CD8-positive, alpha-beta memory T cell (primary cell): ENCODE measurements around the gene SLC13A5. TPM values are rescaled to one million over a fixed set of nuclear protein-coding genes. Genes with fewer than 3 reads are reported as not detected.
A peak's percentile ranks its signal among the peaks of the same experiment; 100 is the strongest.
"Not testable (repeated sequence)": the region's sequence is repeated elsewhere in the genome, so short reads cannot be mapped to it uniquely, and the experiment has no call there.

Experiments
- CTCF ChIA-PET: fragments of 350-600 bp; sonication (Branson Sonifier 250); formaldehyde crosslinking; loops from one replicate; lab custom pipeline; 2021; ENCODE audit warnings: antibody characterized with exemption; lab: Charles Lee
- POLR2A ChIA-PET: fragments of 350-600 bp; sonication (Branson Sonifier 250); formaldehyde crosslinking; loops from one replicate; lab custom pipeline; 2021; ENCODE audit warnings: antibody characterized with exemption; lab: Charles Lee
- DNase-seq, 5 donors: peaks; one replicate each; pipeline versions ENCODE4 v3.0.0 to v3.0.0-alpha.2; 2020 to 2022; ENCODE audit warnings: mixed read lengths in 1 of 5
- H3K27ac ChIP-seq: one replicate; pipeline ENCODE4 v1.7.0; 2013; ENCODE audit warnings: low read depth, mild to moderate bottlenecking, low read length, moderate library complexity
- H3K27me3 ChIP-seq: 2 replicates; pipeline ENCODE4 v1.7.0; 2013; ENCODE audit warnings: low read length, mild to moderate bottlenecking; ENCODE audit not compliant: insufficient read depth, poor library complexity, severe bottlenecking
- H3K36me3 ChIP-seq: 2 replicates; pipeline ENCODE4 v1.7.0; 2013; ENCODE audit warnings: mild to moderate bottlenecking, low read length, moderate library complexity; ENCODE audit not compliant: insufficient read depth
- H3K4me1 ChIP-seq: 2 replicates; pipeline ENCODE4 v1.7.0; 2013; ENCODE audit warnings: mild to moderate bottlenecking, low read length, moderate library complexity; ENCODE audit not compliant: insufficient read depth
- H3K4me3 ChIP-seq: 2 replicates; pipeline ENCODE4 v1.7.0; 2013; ENCODE audit warnings: mild to moderate bottlenecking, low read length
- H3K9me3 ChIP-seq: 2 replicates; pipeline ENCODE4 v1.7.0; 2013; ENCODE audit warnings: mild to moderate bottlenecking, low read length
- H3K27ac Mint-ChIP-seq, 8 donors: one replicate each; pipeline ENCODE4 v1.8.0; 2020 to 2021; ENCODE audit warnings: mixed read lengths in 8 of 8, mild to moderate bottlenecking in 6 of 8, inconsistent platforms in 3 of 8, moderate library complexity in 3 of 8
- H3K27me3 Mint-ChIP-seq, 2 donors: one replicate each; pipeline ENCODE4 v1.8.0; 2020 to 2021; ENCODE audit warnings: mixed read lengths in 2 of 2, mild to moderate bottlenecking in 1 of 2, moderate library complexity in 1 of 2
- H3K36me3 Mint-ChIP-seq, 3 donors: one replicate each; pipeline ENCODE4 v1.8.0; 2020 to 2021; ENCODE audit warnings: mixed read lengths in 3 of 3, inconsistent platforms in 1 of 3, mild to moderate bottlenecking in 1 of 3
- H3K4me1 Mint-ChIP-seq, 3 donors: one replicate each; pipeline ENCODE4 v1.8.0; 2020 to 2021; ENCODE audit warnings: mixed read lengths in 3 of 3, inconsistent platforms in 1 of 3, mild to moderate bottlenecking in 1 of 3
- H3K4me3 Mint-ChIP-seq, 7 donors: one replicate each; pipeline ENCODE4 v1.8.0; 2020 to 2021; ENCODE audit warnings: mixed read lengths in 7 of 7, mild to moderate bottlenecking in 6 of 7, moderate library complexity in 4 of 7, inconsistent platforms in 2 of 7
- H3K9me3 Mint-ChIP-seq, 5 donors: one replicate each; pipeline ENCODE4 v1.8.0; 2020 to 2022; ENCODE audit warnings: mixed read lengths in 5 of 5, mild to moderate bottlenecking in 3 of 5, moderate library complexity in 2 of 5, inconsistent platforms in 1 of 5
- polyA plus RNA-seq: library from polyadenylated mRNA; unstranded; fragments of 300-500 nt; fragmentation: Illumina TruSeq; gene quantifications from one replicate; pipeline ENCODE4 v1.2.3, GENCODE V29; 2021
- total RNA-seq, 2 experiments: library from RNA; stranded (reverse); gene quantifications; one replicate each; pipeline ENCODE4 v1.2.3, GENCODE V29; 2021

SLC13A5 gene
- total and polyA plus RNA-seq, 3 experiments from 2014 or later, result not detected

DNA sequence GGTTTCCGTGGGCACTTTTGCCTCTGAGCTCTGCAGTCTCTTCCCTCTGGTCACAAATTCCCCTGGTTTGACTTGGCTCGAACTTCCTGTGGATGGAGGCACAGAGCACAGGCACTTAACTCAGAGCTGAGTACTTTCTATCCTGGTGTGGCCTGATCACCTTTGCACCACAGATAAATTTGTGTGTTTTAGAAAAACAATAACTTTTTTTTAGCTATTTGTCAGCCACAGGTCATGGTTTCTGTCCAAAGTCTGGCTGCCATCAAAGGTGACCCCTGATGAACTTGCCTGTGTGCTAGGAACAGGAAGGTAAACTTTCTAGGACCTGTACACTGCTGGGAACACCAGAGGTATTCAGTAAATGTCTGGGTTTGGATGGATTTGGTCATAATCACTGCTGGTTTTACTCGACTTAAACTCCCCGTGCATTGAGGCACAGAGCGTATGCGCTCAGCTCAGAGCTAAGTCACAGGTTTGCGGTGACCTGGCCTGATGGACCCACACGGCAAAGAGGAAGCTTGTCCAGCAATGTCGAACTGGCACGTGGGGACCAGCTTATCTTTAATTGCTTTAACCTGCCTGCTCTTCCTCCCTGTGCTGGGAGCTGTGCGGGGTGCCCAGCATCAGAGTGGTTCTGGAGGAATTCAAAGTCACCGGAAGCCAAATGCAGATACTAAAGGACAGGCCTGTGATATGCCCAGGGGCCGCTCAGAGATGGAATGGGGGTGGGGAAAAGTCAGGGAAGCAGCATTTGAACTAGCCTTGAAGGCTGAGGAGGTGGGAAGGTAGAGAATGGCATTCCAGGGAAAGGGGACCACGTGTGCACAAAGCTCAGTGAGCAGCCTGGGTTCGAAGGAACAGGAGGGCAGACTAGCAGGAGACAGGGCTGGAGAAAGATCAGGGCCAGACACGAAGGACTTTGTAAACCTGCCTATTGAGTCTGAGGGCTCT lies 12.9 kb downstream of the SLC13A5 start:
- Mint-ChIP-seq H3K4me3 (no peak overlapping the region), H3K27me3 (peaks cover 0 to 17% of the 10 kb centered on the region in 2 donors), H3K27ac (no peak overlapping the region), H3K9me3 (no peaks in the 10 kb centered on the region), H3K36me3 (no peaks in the 10 kb centered on the region), H3K4me1 (peaks cover 0 to 5% (median 0%) of the 10 kb centered on the region in 3 donors)
- Histone ChIP-seq H3K27ac (no peak overlapping the region), H3K4me3 (no peak overlapping the region), H3K27me3 (no peaks in the 10 kb centered on the region), H3K9me3 (no peaks in the 10 kb centered on the region), H3K4me1 (no peaks in the 10 kb centered on the region), H3K36me3 (no peaks in the 10 kb centered on the region)
- CTCF ChIA-PET, result interaction anchor here (0.6 kb wide), 1 partner anchor 1064 kb away, joined by 3 read pairs; no protein-coding TSS in a partner anchor
- POLR2A ChIA-PET, result no interaction called here
- DNase-seq, result no peak

DNA sequence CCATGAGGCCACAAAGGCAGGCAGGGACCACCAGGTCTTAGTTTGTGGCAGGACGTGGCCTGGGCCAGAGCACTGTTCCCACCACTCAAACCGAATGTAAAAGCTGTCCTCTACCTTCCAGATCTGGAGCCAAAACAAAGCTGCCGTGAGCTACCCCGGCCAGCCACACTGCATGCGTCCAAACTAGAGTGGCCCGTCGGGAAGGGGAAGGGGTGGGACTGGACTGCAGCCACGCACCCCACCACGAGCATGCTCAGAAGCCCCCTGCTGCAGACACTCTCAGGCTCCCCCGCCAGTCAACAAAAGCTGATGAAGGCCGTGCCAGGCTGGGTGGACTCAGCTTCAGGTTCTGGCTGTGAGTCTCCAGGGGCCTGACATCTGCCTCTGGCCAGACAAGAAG lies 15.2 kb downstream of the SLC13A5 start:
- ChIA-PET POLR2A (no interaction called here), CTCF (no interaction called here)
- Mint-ChIP-seq H3K4me1 (peaks cover 0 to 5% (median 0%) of the 10 kb centered on the region in 3 donors), H3K27me3 (peaks cover 4 to 18% of the 10 kb centered on the region in 2 donors), H3K4me3 (peak overlapping the region in 1 of 7 donors; percentile 33), H3K36me3 (no peaks in the 10 kb centered on the region), H3K27ac (no peak overlapping the region), H3K9me3 (no peaks in the 10 kb centered on the region)
- Histone ChIP-seq H3K36me3 (no peaks in the 10 kb centered on the region), H3K27ac (no peak overlapping the region), H3K4me3 (no peak overlapping the region), H3K4me1 (no peaks in the 10 kb centered on the region), H3K9me3 (no peaks in the 10 kb centered on the region), H3K27me3 (no peaks in the 10 kb centered on the region)
- DNase-seq, result no peak

- H3K4me1 Mint-ChIP-seq, result peaks cover 0 to 2% (median 0%) of the 10 kb centered on the region in 3 donors
- DNase-seq, result no peak
- no peaks in the 10 kb centered on the region for H3K4me1 ChIP-seq
- no peaks in the 10 kb centered on the region for H3K9me3 Mint-ChIP-seq
- H3K27ac ChIP-seq, result no peak overlapping the region
- no peaks in the 10 kb centered on the region for H3K27me3 ChIP-seq
- no peaks in the 10 kb centered on the region for H3K9me3 ChIP-seq
- ChIA-PET POLR2A (no interaction called here), CTCF (no interaction called here)
- H3K27me3 Mint-ChIP-seq, result peaks cover 6 to 22% of the 10 kb centered on the region in 2 donors
- H3K4me3 Mint-ChIP-seq, result no peak overlapping the region
- no peak overlapping the region for H3K4me3 ChIP-seq
- H3K27ac Mint-ChIP-seq, result peak overlapping the region in 1 of 8 donors; percentile 33
- no peaks in the 10 kb centered on the region for H3K36me3 ChIP-seq
- no peaks in the 10 kb centered on the region for H3K36me3 Mint-ChIP-seq
Measured at GRCh38 chr17:6696906-6697305, 16.3 kb downstream of the SLC13A5 start.

GRCh38 chr17:6695565-6695964 lies 17.6 kb downstream of the SLC13A5 start:
- Histone ChIP-seq H3K36me3 (no peaks in the 10 kb centered on the region), H3K4me1 (no peaks in the 10 kb centered on the region), H3K27me3 (no peaks in the 10 kb centered on the region), H3K4me3 (no peak overlapping the region), H3K27ac (no peak overlapping the region), H3K9me3 (no peaks in the 10 kb centered on the region)
- no peaks in the 10 kb centered on the region for H3K36me3 Mint-ChIP-seq
- CTCF ChIA-PET, result no interaction called here
- no peaks in the 10 kb centered on the region for H3K9me3 Mint-ChIP-seq
- no peak for DNase-seq
- POLR2A ChIA-PET, result no interaction called here
- peaks cover 9 to 36% of the 10 kb centered on the region in 2 donors for H3K27me3 Mint-ChIP-seq
- no peak overlapping the region for H3K27ac Mint-ChIP-seq
- no peaks in the 10 kb centered on the region for H3K4me1 Mint-ChIP-seq
- no peak overlapping the region for H3K4me3 Mint-ChIP-seq

DNA sequence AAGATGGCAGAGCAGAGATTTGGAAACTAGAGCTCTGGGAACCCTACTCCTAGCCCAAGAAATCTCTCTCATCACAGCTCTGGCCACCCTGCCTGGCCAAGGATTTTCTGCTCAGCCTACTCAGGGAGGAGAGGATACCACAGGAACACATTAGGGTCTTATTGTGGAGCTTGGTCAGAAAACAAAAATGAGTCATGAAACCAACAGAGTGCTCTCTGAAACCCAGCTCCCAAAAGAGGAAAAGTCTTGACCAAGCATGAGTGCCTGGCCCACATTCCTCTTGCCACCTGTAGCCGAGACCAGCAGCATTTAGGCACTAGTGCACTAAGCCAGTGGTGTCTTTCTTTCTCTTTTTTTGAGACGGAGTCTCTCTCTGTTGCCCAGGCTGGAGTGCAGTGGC lies 18.1 kb downstream of the SLC13A5 start:
- POLR2A ChIA-PET, result no interaction called here
- no peaks in the 10 kb centered on the region for H3K36me3 ChIP-seq
- H3K4me1 Mint-ChIP-seq, result no peaks in the 10 kb centered on the region
- no peak overlapping the region for H3K27ac Mint-ChIP-seq
- no peaks in the 10 kb centered on the region for H3K4me1 ChIP-seq
- no peaks in the 10 kb centered on the region for H3K27me3 ChIP-seq
- H3K9me3 Mint-ChIP-seq, result no peaks in the 10 kb centered on the region
- CTCF ChIA-PET, result no interaction called here
- no peaks in the 10 kb centered on the region for H3K9me3 ChIP-seq
- no peaks in the 10 kb centered on the region for H3K36me3 Mint-ChIP-seq
- peaks cover 9 to 41% of the 10 kb centered on the region in 2 donors for H3K27me3 Mint-ChIP-seq
- no peak overlapping the region for H3K4me3 ChIP-seq
- H3K27ac ChIP-seq, result no peak overlapping the region
- H3K4me3 Mint-ChIP-seq, result no peak overlapping the region
- DNase-seq, result no peak

DNA sequence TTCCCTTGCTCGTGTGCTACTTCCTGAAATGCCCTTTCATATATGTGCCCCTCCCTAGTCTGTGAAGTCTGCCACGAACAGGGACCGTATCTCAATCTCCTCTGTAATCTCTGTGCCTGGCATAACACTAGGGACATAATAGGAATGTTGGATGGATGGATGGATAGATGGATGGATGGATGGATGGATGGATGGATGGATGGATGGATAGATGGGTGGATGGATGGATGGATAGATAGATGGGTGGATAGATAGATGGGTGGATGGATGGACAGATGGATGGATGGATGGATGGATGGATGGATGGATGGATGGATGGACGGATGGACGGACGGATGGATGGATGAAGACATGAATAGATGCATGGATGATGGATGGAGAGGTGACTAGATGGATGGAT lies 21.2 kb downstream of the SLC13A5 start:
- POLR2A ChIA-PET, H3K27me3 ChIP-seq, DNase-seq, H3K36me3 ChIP-seq, H3K4me3 ChIP-seq, H3K27ac Mint-ChIP-seq, H3K9me3 Mint-ChIP-seq, H3K27ac ChIP-seq, H3K4me1 ChIP-seq, H3K4me3 Mint-ChIP-seq, H3K36me3 Mint-ChIP-seq, CTCF ChIA-PET, H3K4me1 Mint-ChIP-seq, H3K9me3 ChIP-seq: not testable (repeated sequence)
- peaks cover 15 to 63% of the 10 kb centered on the region in 2 donors for H3K27me3 Mint-ChIP-seq

DNA sequence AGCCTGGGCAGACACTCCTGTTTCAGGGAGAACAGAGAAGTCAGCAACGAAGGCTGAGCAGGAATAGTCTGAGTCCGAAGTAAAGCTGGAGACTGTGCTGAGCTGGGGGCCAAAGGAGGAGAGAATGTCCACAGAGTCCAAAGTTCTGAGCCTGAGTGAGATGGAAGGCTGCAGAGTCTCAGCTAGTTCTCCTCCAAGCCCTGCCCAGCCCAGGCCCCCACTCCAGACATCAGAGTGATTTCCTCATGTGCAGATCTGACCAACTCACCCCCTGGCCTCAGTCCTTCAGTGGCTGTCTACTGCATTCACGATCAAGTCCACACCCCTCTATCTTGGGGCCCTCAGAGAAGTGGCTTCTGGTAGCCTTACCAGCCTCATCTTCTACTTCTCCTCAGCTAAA lies 21.6 kb downstream of the SLC13A5 start:
- Histone ChIP-seq H3K9me3 (no peaks in the 10 kb centered on the region), H3K36me3 (no peaks in the 10 kb centered on the region), H3K4me1 (no peaks in the 10 kb centered on the region), H3K27ac (no peak overlapping the region), H3K27me3 (no peaks in the 10 kb centered on the region), H3K4me3 (no peak overlapping the region)
- DNase-seq, result no peak
- no peaks in the 10 kb centered on the region for H3K36me3 Mint-ChIP-seq
- H3K27ac Mint-ChIP-seq, result no peak overlapping the region
- H3K9me3 Mint-ChIP-seq, result no peaks in the 10 kb centered on the region
- CTCF ChIA-PET, result no interaction called here
- peaks cover 19 to 67% of the 10 kb centered on the region in 2 donors for H3K27me3 Mint-ChIP-seq
- no peak overlapping the region for H3K4me3 Mint-ChIP-seq
- POLR2A ChIA-PET, result no interaction called here
- no peaks in the 10 kb centered on the region for H3K4me1 Mint-ChIP-seq

- H3K4me3 ChIP-seq, result no peak overlapping the region
- no peaks in the 10 kb centered on the region for H3K9me3 Mint-ChIP-seq
- peaks cover 21 to 73% of the 10 kb centered on the region in 2 donors for H3K27me3 Mint-ChIP-seq
- H3K27me3 ChIP-seq, result no peaks in the 10 kb centered on the region
- H3K27ac ChIP-seq, result no peak overlapping the region
- no peak overlapping the region for H3K27ac Mint-ChIP-seq
- DNase-seq, result no peak
- CTCF ChIA-PET, result no interaction called here
- no peaks in the 10 kb centered on the region for H3K9me3 ChIP-seq
- POLR2A ChIA-PET, result no interaction called here
- H3K4me3 Mint-ChIP-seq, result no peak overlapping the region
- H3K36me3 Mint-ChIP-seq, result no peaks in the 10 kb centered on the region
- no peaks in the 10 kb centered on the region for H3K4me1 Mint-ChIP-seq
- H3K4me1 ChIP-seq, result no peaks in the 10 kb centered on the region
- H3K36me3 ChIP-seq, result no peaks in the 10 kb centered on the region
Measured at GRCh38 chr17:6690641-6691040, 22.5 kb downstream of the SLC13A5 start.
